ENCODE results near the gene ASCC1.

The ASCC1 gene

DNA sequence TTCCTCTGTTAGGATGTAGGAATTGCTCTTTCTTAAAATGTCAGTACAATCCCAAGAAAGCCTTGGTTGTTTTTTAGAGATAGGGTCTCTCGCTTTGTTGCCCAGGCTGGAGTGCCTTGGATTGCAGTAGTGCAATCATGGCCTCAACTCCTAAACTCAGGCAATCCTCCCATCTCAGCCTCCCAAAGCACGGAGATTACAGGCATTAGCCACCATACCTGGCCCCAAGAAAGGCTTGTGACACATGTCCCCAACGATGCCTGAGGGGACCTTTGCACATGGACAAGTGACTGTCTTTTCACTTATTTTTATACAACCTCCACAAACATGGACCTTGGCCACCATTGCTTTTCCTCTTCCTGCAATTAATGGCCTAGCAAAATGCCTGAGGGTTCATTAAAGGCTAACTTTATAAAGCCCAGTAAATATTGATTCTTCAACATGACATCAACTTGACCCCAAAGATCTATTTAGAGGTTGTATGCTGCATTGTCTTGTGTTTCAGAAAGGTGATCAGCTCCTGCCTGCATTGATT lies 117.7 kb downstream of the ASCC1 start:
- ATAC-seq, result no peak
- peaks cover 81% of the 10 kb centered on the region for H3K4me1 Mint-ChIP-seq
- H3K9me3 Mint-ChIP-seq, result no peaks in the 10 kb centered on the region
- H3K27ac Mint-ChIP-seq, result no peak overlapping the region
- DNase-seq, result no peak
- H3K27me3 Mint-ChIP-seq, result no peaks in the 10 kb centered on the region
- H3K4me3 Mint-ChIP-seq, result no peak overlapping the region

DNA sequence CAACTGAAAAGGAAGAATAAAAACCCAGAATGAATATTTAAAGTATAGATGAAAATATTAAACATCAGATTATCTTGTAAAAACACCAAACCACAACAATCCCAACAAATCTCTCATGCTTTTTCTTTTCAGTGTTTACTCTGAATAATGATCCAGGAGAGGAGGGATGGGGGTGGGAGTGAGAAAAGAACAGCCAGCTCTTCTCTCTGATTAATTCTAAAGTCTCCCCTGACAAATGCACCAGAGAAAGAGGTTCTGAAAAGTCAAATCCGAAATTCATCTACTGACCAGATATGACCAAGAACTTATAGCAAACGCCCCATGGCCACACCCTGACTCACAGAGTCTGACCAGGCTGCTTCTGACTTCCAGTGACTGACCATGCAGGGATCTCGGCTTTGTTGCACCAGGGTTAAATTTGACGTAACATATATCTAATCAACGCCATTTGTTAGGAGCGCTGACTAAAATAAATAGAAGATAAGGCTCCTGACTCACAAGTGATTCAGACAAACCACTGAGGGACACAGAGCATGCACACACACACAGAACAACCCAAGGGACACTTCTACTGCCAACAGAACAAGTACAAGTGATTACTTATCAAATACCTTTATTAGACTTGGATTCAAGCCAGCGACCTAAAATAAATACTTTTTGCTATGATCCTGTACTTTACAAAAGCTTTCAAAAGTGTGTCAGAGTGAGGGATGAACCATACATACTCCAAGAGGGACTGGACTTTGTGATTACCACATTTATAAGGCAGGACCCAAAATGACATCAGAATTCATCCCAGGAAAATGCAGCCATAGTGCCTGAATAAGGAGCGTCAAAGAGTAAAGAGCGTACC lies 118.4 kb downstream of the ASCC1 start:
- H3K27ac Mint-ChIP-seq, result peak overlapping the region in 1 of 2 donors; percentile 67
- H3K9me3 Mint-ChIP-seq, result no peaks in the 10 kb centered on the region
- ATAC-seq, result no peak
- H3K4me3 Mint-ChIP-seq, result no peak overlapping the region
- H3K27me3 Mint-ChIP-seq, result no peaks in the 10 kb centered on the region
- H3K4me1 Mint-ChIP-seq, result peaks cover 83% of the 10 kb centered on the region
- no peak for DNase-seq

DNA sequence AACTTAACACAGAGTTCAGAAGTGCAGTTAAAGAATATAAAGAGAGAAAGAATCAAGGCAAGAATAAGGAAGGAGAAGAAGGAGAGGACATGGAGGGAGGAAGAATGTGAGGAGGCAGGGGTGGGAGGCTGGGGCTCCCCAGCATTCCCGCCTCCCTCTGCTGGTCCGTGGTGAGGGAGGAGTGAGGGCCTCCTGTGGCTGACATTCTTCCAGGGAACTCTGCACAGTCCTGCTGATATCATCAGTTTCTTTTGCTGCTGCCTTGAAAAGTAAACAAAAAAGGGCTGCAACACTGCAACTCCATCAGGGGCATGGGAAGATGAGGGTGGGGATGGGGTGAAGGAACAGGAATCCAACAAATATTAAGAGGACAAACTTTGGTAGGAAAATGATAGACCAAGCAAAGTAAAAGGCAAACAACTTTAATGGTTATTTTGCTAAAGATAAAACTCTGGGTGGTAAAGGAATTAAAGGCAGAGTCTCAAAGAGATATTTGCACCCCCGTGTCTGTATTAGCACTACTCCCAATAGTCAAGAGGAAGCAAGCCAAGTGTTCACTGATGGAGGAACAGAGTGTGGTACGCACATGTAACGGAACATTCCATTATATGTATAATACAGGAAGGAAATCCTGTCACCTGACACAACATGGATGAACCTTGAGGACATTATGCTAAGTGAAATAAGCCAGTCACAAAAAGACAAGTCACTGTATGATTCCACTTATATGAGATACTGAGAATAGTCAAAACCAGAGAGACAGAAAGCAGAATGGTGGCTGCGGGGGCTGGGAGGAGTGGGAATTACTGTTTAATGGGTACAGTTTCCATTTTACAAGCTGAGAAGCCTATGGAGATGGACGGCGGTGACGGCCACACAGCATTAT lies 119.7 kb downstream of the ASCC1 start:
- peak; percentile 57 for ATAC-seq
- H3K4me1 Mint-ChIP-seq, result peaks cover 75% of the 10 kb centered on the region
- peak overlapping the region in 1 of 2 donors; percentile 67 for H3K27ac Mint-ChIP-seq
- DNase-seq, result no peak
- H3K9me3 Mint-ChIP-seq, result no peaks in the 10 kb centered on the region
- no peaks in the 10 kb centered on the region for H3K27me3 Mint-ChIP-seq
- peak overlapping the region; percentile 2 to 44 for H3K4me3 Mint-ChIP-seq

DNA sequence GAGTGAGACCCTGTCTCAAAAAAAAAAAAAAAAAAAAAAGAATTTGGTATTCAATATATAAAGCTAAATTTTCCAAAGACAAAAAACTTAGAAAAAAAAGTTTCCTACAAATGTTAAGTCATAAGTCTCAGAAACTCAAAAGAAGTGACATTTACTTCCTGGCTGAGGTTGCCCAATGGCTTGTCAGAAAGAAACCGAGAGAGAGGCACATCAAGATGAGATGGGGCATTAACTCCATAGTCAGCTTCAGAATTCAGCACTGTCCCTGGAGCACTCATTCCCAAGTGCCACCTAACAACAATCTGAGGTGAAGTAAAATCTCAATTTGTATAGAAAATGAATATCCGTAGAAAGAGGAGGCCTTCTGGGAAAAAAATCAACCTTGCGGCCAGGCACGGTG lies 120.9 kb downstream of the ASCC1 start:
- Mint-ChIP-seq H3K27ac (no peak overlapping the region), H3K9me3 (no peaks in the 10 kb centered on the region), H3K27me3 (no peaks in the 10 kb centered on the region), H3K4me3 (peak overlapping the region; percentile 39 to 62), H3K4me1 (peaks cover 74% of the 10 kb centered on the region)
- no peak for DNase-seq
- peak; percentile 75 for ATAC-seq

DNA sequence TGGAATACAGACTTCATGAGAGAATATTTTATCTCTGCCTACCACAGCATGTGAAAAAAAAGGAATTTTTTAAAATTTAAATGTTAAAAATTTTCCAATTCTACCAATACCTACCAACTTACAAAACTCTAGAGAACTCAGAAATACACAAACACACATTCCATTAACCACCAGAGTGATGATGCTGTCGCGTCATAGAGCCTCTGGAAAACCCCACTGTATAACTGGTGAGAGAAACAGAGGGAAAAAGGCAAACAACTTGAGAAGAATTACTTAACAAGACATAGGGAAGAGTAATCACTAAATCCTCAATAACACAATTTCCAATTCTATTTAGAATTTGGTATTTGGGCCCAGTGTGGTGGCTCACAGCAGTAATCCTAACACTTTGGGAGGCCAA lies 121.5 kb downstream of the ASCC1 start:
- H3K4me3 Mint-ChIP-seq, result peak overlapping the region; percentile 27 to 35
- H3K27ac Mint-ChIP-seq, result peak overlapping the region; percentile 55 to 60
- no peaks in the 10 kb centered on the region for H3K27me3 Mint-ChIP-seq
- ATAC-seq, result no peak
- DNase-seq, result no peak
- H3K9me3 Mint-ChIP-seq, result no peaks in the 10 kb centered on the region
- peaks cover 79% of the 10 kb centered on the region for H3K4me1 Mint-ChIP-seq

DNA sequence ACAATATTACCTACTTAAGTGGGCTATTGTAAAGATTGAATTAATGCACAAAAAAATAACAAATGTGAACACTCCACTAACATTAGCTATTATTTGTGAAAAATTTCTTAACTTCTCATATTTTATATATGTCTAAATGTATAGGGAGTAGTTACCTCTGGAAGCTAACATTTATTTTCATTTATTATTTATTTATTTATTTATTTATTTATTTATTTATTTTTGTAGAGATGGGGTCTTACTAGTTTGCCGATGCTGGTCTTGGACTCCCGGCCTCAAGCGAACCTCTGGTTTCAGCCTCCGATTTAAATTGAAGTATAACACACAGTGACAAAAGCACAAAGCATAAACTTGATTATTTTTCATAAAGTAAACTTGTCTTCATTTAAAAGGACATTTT lies 122.6 kb downstream of the ASCC1 start:
- Mint-ChIP-seq H3K4me1 (peaks cover 78% of the 10 kb centered on the region), H3K9me3 (no peaks in the 10 kb centered on the region)

GRCh38 chr10:72092987-72093386 lies 123.1 kb downstream of the ASCC1 start:
- H3K27me3 Mint-ChIP-seq, result no peaks in the 10 kb centered on the region
- no peak for DNase-seq
- no peak for ATAC-seq
- no peaks in the 10 kb centered on the region for H3K9me3 Mint-ChIP-seq
- H3K27ac Mint-ChIP-seq, result no peak overlapping the region
- no peak overlapping the region for H3K4me3 Mint-ChIP-seq
- peaks cover 75% of the 10 kb centered on the region for H3K4me1 Mint-ChIP-seq

More for the DNA sequence above, 122.6 kb downstream of the ASCC1 start:
- no peak overlapping the region for H3K4me3 Mint-ChIP-seq
- ATAC-seq (no peak), DNase-seq (no peak)
- H3K27ac Mint-ChIP-seq, result no peak overlapping the region
- no peaks in the 10 kb centered on the region for H3K27me3 Mint-ChIP-seq

DNA sequence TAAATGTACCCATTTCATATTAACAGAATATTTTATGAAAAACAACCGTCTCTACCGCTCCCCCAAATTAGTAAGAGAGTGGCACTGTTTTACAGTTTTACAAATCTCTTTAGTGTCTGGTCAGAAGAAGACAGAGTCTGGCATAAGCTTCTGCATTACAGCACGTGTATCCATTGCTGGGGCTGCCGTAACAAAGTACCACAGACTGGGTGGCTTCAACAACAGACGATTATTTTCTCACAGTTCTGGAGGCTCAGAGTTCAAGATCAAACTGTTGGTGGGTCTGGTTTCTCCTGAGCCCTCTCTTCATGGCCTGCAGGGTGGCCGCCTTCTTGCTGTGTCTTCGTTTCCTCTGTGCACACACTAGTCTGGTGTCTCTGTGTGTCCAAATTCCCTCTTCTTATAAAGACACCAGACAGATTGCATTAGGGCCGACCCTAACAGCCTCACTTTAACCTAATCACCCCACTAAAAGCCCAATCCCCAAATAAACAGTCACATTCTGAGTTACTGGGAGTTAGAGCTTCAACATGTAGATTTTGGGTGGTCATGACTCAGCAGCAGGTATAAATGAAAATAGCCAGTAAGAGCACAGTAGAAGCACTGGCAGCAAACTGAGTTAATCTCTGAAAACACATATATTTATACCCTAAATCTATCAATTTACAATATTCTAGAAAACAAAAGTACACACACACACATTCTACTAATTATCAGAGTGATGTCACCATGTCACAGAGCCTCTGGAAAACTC lies 123.7 kb downstream of the ASCC1 start:
- no peak for DNase-seq
- Mint-ChIP-seq H3K27me3 (no peaks in the 10 kb centered on the region), H3K4me3 (no peak overlapping the region), H3K27ac (no peak overlapping the region), H3K4me1 (peaks cover 68% of the 10 kb centered on the region), H3K9me3 (no peaks in the 10 kb centered on the region)
- ATAC-seq, result no peak

DNA sequence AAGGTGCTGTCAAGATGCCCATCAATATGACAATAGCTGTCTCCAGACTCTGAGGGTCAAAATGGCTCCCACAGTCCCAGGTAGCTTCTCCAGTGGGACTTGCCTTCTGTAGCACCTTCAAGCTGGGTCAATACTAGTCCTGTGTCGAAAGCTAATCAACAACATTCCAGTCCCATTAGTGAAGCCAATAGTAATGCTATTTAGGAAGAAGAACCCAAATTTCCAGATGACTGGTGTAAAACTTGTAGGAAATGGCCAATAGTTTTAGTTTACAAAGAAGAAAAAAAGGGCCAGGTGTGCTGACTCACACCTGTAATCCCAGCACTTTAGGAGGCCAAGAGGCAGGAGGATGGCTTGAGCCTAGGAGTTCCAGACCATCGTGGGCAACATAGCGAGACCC lies 125.8 kb downstream of the ASCC1 start:
- Mint-ChIP-seq H3K4me1 (peaks cover 61% of the 10 kb centered on the region), H3K27ac (peak overlapping the region; percentile 67 to 94), H3K9me3 (no peaks in the 10 kb centered on the region), H3K4me3 (peak overlapping the region in 1 of 2 donors; percentile 64), H3K27me3 (no peaks in the 10 kb centered on the region)
- ATAC-seq, result no peak
- DNase-seq, result no peak

DNA sequence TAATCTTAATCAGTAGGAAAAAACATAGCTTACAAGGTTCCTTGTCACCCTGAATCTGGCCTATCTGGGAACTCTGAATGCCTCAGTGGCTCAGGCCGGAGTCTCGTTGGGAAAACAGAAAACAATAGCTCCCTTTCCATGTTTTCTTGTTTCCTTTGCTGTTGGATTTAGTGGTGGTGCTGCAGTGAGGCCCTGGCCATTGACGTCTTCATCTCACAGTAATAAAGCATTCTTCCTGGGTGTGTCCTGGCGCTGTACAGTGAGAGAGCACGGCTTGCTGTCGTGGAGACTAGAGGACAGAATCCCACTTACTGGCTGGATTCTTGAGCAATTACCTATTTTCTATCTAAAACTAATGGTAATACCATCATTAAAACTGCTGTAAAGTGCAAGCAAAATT lies 126.5 kb downstream of the ASCC1 start:
- no peak for DNase-seq
- Mint-ChIP-seq H3K9me3 (no peaks in the 10 kb centered on the region), H3K27ac (peak overlapping the region; percentile 56 to 99), H3K27me3 (no peaks in the 10 kb centered on the region), H3K4me1 (peaks cover 61% of the 10 kb centered on the region), H3K4me3 (peak overlapping the region; percentile 64 to 100)
- no peak for ATAC-seq

- Mint-ChIP-seq H3K9me3 (no peaks in the 10 kb centered on the region), H3K4me3 (peak overlapping the region; percentile 98 to 100), H3K27me3 (no peaks in the 10 kb centered on the region), H3K4me1 (peaks cover 61% of the 10 kb centered on the region), H3K27ac (peak overlapping the region; percentile 99)
- ATAC-seq (peak; percentile 50), DNase-seq (peak in 1 of 2 donors; percentile 71)
These were observed 127.0 kb downstream of the ASCC1 start for GRCh38 chr10:72088889-72089575.

- peak; percentile 67 to 76 for DNase-seq
- Mint-ChIP-seq H3K27me3 (no peaks in the 10 kb centered on the region), H3K9me3 (no peaks in the 10 kb centered on the region), H3K27ac (peak within 1 kb of the TSS; percentile 99), H3K4me1 (peaks cover 66% of the 10 kb centered on the region), H3K4me3 (peak within 1 kb of the TSS; percentile 98 to 100)
- peak; percentile 65 for ATAC-seq
These were observed 127.8 kb downstream of the ASCC1 start, which contains the start of gene SPOCK2 for GRCh38 chr10:72087969-72088888. SPOCK2 (minus strand) TSS chr10:72088551; CDS start chr10:72088328, 223 bp downstream.

DNA sequence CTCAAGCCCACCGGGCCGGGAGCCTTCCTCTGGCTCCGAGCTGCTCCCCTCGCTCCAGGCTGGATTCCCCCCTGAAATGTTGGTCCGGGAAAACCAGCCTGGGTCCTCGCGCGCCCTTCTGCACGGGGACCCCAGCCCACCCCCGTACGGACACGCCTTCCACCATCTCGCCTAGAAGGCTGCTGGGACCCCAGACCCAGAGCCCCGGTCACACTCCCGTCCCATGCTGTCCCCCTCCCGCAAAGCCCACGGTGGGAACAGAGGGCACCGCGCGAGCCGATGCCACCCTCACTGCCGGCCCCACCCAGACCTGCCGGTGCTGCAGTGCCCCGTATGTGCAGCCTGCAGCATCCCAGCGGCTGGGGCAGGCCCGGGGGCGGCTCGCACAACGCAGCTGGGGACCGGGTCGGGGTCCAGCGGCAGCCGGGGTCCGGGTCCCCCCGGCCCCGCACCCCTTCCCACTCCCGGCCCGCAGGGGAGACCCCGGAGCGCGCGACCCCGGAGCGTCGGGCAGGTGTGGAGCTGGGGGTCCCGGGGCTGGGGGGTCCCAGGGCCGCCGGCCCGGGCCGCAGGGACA lies 128.6 kb downstream of the ASCC1 start:
- ATAC-seq, result peak; percentile 47
- Mint-ChIP-seq H3K27me3 (no peaks in the 10 kb centered on the region), H3K9me3 (no peaks in the 10 kb centered on the region), H3K27ac (peak overlapping the region; percentile 93 to 99), H3K4me3 (peak overlapping the region; percentile 98 to 100), H3K4me1 (peaks cover 67% of the 10 kb centered on the region)
- peak in 1 of 2 donors; percentile 55 for DNase-seq
